HG03066 (cell line): ENCODE measurements around the gene FGB.
"Not testable (repeated sequence)": the region's sequence is repeated elsewhere in the genome, so short reads cannot be mapped to it uniquely, and the experiment has no call there.

Source experiments
- ATAC-seq: cut with Tn5 transposase; IDR thresholded peaks from one replicate; pipeline ENCODE4 v1.9.1; 2021; ENCODE audit warnings: low read depth; ENCODE audit not compliant: unreplicated experiment

The FGB gene

GRCh38 chr4:154593868-154594267 is 31.1 kb downstream of the FGB start:
- ATAC-seq = no peak

- ATAC-seq = not testable (repeated sequence)
Observed at GRCh38 chr4:154594343-154594742, 31.5 kb downstream of the FGB start.

GRCh38 chr4:154595807-154596206 is 33.0 kb downstream of the FGB start:
- no peak for ATAC-seq

- ATAC-seq = not testable (repeated sequence)
Observed at GRCh38 chr4:154597281-154597680, 34.5 kb downstream of the FGB start.

- ATAC-seq = no peak
Observed at GRCh38 chr4:154597798-154598774, 35.3 kb downstream of the FGB start.

GRCh38 chr4:154602404-154603020 is 39.7 kb downstream of the FGB start:
- no peak for ATAC-seq

GRCh38 chr4:154603033-154603943 is 40.5 kb downstream of the FGB start:
- ATAC-seq = no peak

- ATAC-seq = no peak
Observed at GRCh38 chr4:154604696-154605200, 41.9 kb downstream of the FGB start.

GRCh38 chr4:154606728-154607723 is 44.2 kb downstream of the FGB start:
- no peak for ATAC-seq

- ATAC-seq = no peak
Observed at GRCh38 chr4:154608361-154609252, 45.8 kb downstream of the FGB start.

GRCh38 chr4:154609532-154609931 is 46.7 kb downstream of the FGB start:
- ATAC-seq = no peak

GRCh38 chr4:154610582-154610981 is 47.8 kb downstream of the FGB start:
- ATAC-seq = no peak

GRCh38 chr4:154611833-154612232 is 49.0 kb downstream of the FGB start:
- no peak for ATAC-seq

- ATAC-seq = no peak
Observed at GRCh38 chr4:154612472-154613414, 49.9 kb downstream of the FGB start, which contains the start of gene FGG. Gene FGG (minus strand): TSS chr4:154612656. CDS start chr4:154612609, 47 bp downstream.

- no peak for ATAC-seq
Observed at GRCh38 chr4:154614306-154614705, 51.5 kb downstream of the FGB start.

- ATAC-seq = no peak
Observed at GRCh38 chr4:154615211-154615610, 52.4 kb downstream of the FGB start.

GRCh38 chr4:154616287-154616686 is 53.5 kb downstream of the FGB start:
- no peak for ATAC-seq
